Endometrium (tissue), 2 donors: ENCODE results near the gene SNRNP25.

Experiments used
- FAIRE-seq: peaks from 2 replicates; lab custom pipeline; 2012; peaks lifted over from hg19 to GRCh38; lab: Jason Lieb, UNC
- donor health status: control.
- donor health status: control.

SNRNP25 gene

GRCh38 chr16:63998-64913, 10.6 kb downstream of the SNRNP25 start:
- no peak for FAIRE-seq

- FAIRE-seq = no peak
These were observed 11.3 kb downstream of the SNRNP25 start for GRCh38 chr16:64914-65255.

- FAIRE-seq = no peak
These were observed 12.1 kb downstream of the SNRNP25 start for GRCh38 chr16:65745-66144.

GRCh38 chr16:66309-67182, 12.9 kb downstream of the SNRNP25 start:
- FAIRE-seq = no peak

GRCh38 chr16:67183-67791, 13.7 kb downstream of the SNRNP25 start:
- FAIRE-seq = no peak

GRCh38 chr16:67884-68789, 14.5 kb downstream of the SNRNP25 start:
- FAIRE-seq = no peak

- FAIRE-seq = no peak
These were observed 15.6 kb downstream of the SNRNP25 start for GRCh38 chr16:69181-69580.

- FAIRE-seq = no peak
These were observed 17.5 kb downstream of the SNRNP25 start for GRCh38 chr16:71210-71539.

GRCh38 chr16:71540-72401, 18.1 kb downstream of the SNRNP25 start:
- FAIRE-seq = no peak

- FAIRE-seq = no peak
These were observed 19.2 kb downstream of the SNRNP25 start, which contains the start of gene RHBDF1 for GRCh38 chr16:72561-73548. TSS of gene RHBDF1 (minus strand) at chr16:72631. CDS start at chr16:65015, 7,616 bp downstream.

GRCh38 chr16:74051-74746, 20.6 kb downstream of the SNRNP25 start:
- no peak for FAIRE-seq

- no peak for FAIRE-seq
These were observed 21.2 kb downstream of the SNRNP25 start for GRCh38 chr16:74747-75334.

- no peak for FAIRE-seq
These were observed 22.2 kb downstream of the SNRNP25 start for GRCh38 chr16:75580-76501.

- no peak for FAIRE-seq
These were observed 23.1 kb downstream of the SNRNP25 start for GRCh38 chr16:76535-77272.

GRCh38 chr16:77273-77806, 23.7 kb downstream of the SNRNP25 start:
- FAIRE-seq = no peak

GRCh38 chr16:77807-78443, 24.3 kb downstream of the SNRNP25 start, which contains the start of gene MPG:
TSS of gene MPG (plus strand) at chr16:78225. CDS start at chr16:78310, 85 bp downstream.
- no peak for FAIRE-seq
